ENCODE results near the gene AASDH.
A peak's percentile ranks its signal among the peaks of the same experiment; 100 is the strongest.

AASDH gene

DNA sequence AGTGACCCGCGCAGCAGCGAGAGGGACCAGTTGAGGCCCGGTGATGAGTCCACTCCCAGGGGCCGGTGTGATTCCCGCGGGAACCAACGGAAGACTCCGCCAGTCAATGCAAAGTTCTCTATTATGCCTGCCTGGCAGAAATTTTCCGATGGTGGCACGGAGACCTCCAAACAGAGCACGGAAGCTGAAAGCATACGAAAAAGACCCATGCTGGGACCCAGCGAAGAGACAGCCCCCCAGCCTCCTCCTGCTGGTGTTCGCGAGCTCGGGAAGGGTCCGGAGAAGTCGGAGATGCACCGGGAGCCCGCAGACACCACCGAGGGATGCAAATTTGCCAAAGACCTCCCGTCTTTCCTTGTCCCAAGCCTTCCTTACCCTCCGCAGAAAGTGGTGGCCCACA lies 71.7 kb downstream of the AASDH start:
- DNase-seq = no peak

DNA sequence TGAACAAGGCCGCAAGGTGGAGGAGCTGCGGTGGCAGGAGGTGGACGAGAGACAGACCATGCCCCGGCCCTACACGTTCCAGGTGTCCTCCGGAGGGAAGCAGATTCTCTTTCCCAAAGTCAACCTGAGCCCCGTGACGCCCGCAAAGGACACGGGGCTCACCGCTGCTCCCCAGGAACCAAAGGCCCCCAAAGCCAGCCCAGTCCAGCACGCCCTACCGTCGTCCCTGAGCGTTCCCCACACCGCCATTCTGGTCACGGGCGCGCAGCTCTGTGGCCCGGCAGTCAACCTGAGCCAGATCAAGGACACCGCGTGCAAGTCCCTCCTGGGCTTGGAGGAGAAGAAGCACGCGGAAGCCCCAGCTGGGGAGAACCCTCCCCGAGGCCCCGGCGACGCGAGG lies 72.2 kb downstream of the AASDH start:
- DNase-seq = no peak

DNA sequence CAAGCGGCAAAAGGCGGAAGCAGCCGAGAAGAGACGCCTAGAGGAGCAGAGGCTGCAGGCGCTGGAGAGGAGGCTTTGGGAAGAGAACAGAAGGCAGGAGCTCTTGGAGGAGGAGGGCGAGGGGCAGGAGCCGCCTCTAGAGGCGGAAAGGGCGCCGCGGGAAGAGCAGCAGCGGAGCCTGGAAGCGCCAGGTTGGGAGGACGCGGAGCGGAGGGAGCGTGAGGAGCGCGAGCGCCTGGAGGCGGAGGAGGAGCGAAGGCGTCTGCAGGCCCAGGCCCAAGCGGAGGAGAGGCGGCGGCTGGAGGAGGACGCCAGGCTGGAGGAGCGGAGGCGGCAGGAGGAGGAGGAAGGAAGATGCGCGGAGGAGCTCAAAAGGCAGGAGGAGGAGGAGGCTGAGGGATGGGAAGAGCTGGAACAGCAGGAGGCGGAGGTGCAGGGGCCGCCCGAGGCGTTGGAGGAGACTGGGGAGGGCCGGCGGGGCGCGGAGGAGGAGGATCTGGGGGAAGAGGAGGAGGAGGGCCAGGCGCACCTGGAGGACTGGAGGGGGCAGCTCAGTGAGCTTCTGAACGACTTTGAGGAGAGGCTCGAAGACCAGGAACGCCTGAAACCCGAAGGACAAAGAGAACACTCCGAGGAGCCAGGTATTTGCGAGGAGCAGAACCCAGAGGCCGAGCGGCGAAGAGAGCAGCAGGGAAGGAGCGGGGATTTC lies 72.9 kb downstream of the AASDH start:
- DNase-seq = no peak

DNA sequence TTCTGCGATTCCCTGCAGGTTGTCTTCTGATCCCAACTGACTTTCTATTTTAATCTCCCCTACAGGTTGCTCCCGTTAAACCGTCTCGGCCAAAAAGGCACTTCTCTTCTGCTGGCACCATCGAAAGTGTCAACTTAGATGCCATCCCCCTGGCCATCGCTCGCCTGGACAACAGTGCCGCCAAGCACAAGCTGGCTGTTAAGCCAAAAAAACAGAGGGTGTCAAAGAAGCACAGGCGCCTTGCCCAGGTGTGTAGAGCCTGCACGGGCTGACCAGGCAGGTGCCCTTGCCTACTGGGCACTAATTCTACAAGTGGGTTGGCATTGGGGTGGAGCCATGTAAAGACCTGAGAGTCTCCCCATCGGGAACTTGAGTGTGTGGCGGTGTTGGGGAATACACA lies 74.2 kb downstream of the AASDH start:
- no peak for DNase-seq

DNA sequence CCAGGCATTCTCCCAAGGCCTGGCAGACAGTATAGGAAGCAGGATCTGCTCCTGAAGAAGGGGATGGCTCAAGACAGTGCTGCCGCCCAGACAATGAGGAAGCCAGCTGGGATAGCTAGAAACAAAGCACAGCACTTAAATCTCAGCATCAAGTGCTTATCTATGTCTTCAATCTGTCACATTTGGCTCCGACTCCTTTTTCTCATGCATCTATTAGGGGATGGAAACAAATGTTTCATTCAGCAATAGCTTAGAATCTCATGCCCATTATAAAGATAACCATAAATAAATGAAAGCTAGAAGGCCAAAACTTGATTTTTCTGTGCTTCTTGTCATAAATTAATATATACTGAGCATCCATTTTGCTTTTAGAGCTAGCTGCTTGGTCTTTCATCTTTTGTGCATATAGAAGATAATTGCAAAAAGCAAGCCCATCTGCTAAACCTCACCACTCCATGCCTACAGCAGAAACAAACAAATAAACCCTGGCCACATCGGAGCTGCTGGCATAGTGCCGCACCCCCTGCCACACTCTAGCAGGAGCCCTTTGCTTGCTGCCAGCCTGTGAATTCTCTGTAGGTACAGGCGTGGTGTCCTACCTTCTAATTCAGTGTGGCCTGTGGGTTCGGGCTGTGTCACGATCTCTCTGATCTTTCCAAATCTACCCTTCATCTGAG lies 75.9 kb downstream of the AASDH start:
- no peak for DNase-seq

DNA sequence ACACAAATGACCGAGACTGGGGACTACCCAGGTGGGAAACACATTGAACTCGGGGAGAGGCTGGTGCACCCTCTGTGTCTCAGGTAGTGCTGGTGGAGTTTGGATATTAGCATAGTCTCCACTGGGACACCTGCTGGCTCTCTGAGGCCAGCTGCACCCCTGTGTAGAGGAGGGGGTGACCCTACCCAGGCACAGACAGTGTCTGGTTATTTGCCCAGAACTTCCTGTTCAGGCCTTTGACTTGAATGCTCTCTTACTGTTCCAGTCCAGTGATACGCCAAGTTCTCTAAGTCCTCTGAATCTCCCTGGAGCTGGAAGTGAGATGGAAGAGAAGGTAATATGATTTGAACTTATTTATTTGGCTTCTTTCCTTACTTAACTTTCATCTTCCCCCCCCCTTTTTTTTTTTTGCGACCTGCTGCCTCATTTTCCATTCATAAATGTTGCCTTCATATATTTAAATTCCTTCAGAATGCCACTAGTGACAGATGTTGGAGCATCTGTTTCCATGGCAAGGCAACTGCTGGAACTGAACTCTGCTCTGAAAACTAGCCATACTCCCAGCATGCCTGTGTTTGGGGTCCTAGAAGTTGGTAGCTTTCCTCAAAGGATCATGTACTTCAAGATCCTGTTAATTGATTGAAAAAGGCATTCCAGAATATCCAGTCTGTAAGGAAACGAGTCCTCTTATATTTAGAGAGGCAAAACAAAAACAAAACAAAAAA lies 76.7 kb downstream of the AASDH start:
- DNase-seq = no peak

DNA sequence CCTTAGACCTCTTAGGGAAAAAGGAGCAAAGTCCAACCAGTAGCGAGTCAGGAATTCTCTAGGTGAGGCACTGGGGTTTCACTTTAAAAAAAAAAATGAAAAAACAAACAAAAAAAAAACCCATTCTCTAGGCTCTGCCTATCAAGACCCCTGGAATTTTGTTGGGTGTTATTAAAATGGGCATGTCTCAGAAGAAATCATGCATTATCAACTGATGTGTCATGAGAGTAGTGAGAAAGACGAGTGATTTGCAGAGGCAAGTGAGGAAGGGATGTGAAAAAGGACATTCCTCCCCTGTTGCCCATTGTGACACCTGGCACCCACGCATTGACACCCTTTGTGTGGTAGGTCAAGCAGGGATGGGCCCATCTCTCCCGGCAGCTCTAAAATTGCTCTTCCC lies 78.9 kb downstream of the AASDH start:
- DNase-seq = no peak

DNA sequence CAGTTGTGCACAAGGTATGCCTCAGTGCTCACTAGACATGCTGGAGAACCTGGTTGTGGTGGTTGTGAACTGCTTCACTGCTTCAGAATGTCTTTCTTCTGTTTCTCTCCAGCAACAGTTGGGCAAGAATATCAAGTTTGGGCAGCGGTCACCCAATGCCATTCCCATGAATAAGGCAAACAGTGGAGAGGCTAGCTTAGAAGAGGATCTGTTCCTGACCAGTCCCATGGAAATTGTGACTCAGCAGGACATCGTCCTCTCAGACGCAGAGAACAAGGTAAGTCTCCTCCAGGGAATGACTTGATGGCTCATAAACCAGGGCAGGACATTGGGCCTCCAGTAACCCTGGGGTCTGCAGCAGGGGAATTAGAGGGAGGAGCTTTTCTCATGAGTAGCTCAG lies 79.9 kb downstream of the AASDH start:
- no peak for DNase-seq

DNA sequence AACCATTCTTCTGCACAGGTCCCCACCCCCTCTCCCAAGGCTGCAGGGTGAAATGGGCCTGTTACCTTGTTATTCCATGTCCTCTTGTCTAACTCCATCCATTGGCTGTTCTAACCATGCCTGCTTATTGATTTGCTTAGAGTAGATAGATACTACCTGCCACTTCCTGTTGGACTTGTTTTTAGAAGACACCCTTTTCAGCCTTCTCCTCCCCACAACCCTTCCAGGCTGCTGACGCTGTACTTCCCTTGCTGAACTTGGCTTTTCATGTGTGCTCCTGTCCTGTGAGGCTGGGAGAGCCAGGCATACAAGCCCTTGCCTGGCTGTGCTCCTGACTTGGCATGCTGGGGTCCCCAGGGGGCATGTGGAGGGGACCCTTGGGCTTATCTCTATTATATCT lies 81.9 kb downstream of the AASDH start:
- DNase-seq = no peak

DNA sequence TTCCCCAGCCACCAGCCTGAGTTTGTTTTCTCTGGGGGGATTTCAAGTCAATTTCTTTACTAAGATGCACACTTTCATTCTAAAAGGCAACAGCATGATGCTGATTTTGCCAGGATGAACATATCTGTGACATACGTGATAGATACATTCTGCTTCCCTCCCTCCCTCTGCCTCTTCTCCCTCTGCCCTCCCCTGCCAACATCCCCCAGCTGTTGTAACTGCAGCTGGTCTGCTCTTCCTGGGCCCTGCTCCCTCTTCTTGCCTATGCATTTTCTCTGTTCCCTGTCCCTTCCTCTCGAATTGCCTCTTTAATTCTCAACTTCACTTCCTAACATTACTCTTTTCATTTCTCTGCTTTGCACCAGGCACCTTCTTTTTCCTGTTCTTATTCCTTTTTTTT lies 83.4 kb downstream of the AASDH start:
- no peak for DNase-seq

DNA sequence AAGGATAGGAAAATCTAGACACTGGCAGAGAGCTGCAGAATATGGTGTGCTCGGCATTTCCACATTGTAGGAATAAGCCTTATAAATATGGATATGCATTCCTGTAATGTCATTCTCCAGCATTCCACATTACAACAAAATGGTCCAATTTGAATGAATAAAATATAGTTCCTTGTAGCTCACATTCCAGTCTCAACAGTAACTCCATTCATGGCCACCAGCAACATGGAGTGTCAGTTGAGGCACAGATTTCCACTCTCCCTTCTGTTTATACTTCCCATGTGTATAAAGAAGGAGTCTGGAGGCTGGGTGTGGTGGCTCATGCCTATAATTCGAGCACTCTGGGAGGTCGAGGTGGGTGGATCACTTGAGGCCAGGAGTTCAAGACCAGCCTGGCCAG lies 84.5 kb downstream of the AASDH start:
- DNase-seq = no peak

DNA sequence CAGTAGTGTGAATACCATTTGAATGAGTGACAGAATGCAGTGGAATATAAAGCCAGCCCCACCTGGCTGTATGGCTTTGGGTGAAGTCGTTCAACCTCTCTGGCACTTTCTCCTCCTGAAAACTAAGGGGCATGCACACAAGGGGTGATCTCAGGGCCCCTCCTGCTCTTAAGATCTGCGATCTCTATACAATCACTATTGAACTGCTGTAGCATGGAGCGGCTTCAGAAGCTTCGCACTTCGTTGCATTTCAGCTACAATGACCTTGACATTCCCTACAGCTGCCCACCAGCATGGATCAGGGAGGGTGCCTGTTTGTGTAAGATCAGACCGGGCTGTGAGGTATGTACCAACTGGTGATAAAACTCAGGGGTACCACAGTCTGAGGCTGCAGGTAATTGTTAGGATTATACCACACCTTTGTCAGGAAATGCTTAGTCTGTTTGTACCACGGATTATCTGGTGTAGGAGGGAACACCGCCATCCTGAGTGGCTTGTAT lies 85.2 kb downstream of the AASDH start:
- no peak for DNase-seq

DNA sequence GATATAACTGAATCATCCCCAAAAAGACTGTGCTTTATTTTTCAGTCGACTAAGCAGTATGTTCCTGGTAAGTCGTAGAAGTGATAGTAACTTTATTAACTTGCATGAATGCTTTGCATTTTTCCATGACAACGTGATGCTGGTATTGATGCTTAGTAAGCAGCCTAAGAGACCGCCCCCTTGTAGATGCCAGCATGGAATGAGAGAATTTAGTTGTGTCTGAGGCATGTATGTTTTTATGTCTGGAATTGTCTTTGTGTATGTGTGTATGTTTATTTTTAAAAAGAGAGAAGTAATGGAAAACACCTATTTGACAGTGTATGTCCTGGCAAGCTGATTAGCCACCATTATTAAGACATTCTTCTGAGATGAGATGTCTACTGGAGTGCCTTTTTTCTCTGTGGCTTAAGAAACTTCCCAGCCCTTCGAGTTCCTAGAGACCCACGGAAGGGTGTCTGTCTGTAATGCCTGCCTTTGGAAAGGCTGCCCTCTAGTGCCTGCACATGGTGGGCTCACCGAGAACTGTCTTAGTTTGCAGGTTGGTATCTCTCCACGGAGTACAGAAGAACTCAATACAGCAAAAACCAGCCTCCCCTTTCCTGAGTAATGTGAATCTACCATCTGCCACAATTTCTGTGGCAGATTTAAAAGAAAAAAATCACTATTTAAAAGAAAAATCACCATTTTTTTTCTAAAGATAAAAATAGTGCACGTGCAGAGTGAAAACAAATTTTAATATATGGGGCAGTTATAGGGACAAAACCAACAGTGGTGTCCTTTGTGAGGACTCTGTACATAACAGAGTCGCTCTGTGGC lies 85.9 kb downstream of the AASDH start:
- DNase-seq = peak; percentile 64

DNA sequence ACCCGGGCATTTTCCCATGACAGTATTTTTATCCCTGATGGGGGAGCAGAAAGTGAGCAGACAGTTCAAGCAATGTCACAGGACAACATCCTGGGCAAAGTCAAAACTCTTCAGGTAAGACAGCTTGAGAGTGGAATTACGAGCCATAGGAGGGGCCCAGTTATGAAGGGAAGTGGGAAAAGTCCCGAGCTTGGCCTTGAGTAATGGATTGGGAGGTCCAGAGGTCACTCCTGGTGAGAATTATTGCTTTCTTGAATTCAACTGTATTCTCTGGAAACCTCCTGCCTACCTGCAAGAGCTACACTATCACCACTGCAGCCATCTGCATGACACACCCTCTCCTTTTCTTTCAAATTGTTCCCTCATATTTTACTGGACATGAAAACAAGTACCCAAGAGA lies 89.1 kb downstream of the AASDH start:
- DNase-seq = no peak

DNA sequence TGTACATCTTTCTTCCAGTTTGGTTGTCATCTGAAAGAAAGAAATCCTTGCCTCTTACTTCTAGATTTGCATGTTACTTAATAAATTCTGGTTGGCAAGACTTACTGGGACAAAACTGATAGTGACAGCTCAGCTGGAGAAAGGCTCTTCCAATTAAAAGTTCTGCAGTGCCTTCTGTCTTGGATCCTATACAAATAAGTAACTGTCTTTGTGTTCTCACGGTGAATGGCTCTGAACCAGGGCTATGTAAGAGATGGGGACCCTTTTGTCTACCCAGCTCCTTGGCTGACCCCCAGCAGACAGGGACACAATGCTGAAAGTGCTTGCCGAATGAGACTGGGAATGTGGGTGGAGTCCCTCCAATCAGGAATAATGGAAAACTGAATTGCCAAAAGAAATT lies 89.5 kb downstream of the AASDH start:
- DNase-seq = no peak

DNA sequence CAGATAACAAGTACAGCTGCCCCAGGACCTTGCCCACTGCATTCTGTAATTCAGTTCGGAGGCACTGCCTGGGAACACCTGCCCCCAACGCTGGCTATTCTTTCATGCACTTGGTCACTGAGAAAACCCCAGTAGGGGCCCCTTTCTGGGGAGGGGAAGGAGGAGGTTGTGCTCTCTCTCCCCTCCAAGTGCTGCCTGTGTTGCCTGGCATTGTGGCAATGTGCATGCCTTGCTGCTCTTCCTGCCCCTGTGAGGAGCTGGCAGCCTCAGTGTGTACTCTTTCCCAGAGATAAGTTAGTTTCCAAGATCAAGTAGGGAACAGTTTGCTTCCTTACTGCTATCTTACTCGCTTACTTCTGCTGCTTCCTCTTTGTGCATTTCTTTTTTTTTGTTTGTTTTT lies 90.8 kb downstream of the AASDH start:
- DNase-seq = no peak

DNA sequence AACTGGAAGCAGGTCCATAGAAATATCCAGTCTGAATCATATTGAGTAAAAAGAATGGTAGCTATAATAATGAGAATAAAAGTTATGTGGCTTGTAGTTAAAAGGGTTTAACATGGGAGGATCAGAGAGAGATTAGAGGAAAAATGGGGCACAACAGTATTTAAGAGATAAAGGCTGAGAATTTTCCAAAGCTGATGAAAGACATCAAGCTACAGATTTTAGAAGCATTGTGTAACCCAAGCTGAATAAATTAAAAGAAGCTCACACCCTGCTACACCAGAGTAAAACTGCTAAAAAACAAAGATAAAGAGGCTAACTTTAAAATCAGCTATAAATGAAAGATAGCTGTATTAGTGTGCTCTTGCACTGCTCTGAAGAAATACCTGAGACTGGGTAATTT lies 94.2 kb downstream of the AASDH start:
- no peak for DNase-seq

DNA sequence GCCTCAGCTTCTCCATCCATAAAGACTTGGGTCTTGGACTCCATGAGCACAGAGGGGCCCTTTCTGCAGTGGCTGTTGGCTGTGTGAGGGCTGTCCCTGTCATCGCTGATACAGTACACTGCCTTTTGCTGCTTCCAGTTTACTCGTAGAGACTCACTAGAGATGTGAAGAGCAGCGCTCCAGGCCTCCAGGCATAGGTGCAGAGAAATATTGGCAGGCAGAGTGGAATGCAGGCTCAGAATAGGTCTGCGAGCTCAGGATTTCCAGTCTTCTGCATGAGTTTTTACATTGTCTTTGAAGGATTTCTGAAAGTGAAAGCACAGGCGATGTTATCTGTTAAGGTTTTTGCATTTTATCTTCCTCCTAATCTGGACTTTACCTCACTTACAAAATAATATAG lies 97.4 kb downstream of the AASDH start:
- DNase-seq = no peak

DNA sequence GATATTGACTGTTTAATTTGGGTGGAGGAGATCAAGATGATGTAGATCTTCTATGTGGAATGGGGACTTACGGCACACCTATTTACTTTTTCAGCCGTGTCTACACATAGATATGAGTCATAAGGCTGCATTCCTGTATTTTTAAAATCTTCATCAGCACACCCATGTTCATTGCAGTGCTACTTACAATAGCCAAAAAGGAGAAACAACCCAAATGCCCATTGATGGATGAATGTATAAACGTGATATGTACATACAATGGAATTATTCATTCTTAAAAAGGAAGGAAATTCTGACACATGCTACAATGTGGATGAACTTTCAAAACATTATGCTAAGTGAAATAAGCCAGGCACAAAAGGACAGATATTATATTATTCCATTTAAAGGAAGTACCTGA lies 98.6 kb downstream of the AASDH start:
- DNase-seq = no peak
